GM19397 (cell line): ENCODE measurements around the gene RPS8.
"Not testable (repeated sequence)": the region's sequence is repeated elsewhere in the genome, so short reads cannot be mapped to it uniquely, and the experiment has no call there.

Source experiments
- ATAC-seq: cut with Tn5 transposase; IDR thresholded peaks from one replicate; pipeline ENCODE4 v1.9.1; 2021; ENCODE audit warnings: mild to moderate bottlenecking, moderate library complexity; ENCODE audit not compliant: unreplicated experiment

Gene RPS8

DNA sequence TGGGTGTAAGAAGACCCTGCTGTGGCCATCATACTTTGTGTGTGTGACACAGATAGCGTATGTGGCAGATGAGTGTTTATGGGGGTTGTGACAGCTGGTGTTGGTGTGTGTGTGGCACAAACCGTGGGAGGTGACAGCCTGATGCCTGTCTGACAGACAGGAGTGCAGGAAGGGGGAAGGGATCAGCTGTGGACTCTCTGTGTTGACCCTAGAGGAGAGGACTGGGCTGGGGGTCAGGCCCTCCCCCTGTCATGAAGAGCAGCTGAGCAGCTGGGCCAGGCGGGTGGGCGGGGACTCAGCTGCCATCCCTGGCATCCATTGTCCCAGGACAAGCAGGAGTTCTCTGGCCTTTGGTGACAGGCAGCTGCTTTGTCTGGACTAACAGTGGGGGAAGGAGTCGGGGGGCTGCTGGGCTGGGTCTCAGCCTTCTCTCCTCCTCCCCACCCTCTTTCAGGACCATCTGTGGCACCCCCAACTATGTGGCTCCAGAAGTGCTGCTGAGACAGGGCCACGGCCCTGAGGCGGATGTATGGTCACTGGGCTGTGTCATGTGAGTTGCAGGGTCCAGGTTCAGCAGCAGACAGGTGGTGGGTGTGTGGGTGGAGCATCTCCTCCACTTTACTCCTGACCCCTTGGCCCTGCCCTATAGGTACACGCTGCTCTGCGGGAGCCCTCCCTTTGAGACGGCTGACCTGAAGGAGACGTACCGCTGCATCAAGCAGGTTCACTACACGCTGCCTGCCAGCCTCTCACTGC is 27.1 kb downstream of the RPS8 start:
- ATAC-seq, result no peak

DNA sequence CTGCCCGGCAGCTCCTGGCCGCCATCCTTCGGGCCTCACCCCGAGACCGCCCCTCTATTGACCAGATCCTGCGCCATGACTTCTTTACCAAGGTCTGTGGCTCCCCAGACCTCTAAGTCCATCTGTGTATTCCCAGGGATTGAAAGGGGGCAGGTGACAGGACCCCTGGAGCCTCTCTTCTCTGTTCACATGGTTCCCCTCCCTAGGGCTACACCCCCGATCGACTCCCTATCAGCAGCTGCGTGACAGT is 27.6 kb downstream of the RPS8 start:
- ATAC-seq, result no peak

- no peak for ATAC-seq
Measured at GRCh38 chr1:44803312-44804095, 28.2 kb downstream of the RPS8 start.

DNA sequence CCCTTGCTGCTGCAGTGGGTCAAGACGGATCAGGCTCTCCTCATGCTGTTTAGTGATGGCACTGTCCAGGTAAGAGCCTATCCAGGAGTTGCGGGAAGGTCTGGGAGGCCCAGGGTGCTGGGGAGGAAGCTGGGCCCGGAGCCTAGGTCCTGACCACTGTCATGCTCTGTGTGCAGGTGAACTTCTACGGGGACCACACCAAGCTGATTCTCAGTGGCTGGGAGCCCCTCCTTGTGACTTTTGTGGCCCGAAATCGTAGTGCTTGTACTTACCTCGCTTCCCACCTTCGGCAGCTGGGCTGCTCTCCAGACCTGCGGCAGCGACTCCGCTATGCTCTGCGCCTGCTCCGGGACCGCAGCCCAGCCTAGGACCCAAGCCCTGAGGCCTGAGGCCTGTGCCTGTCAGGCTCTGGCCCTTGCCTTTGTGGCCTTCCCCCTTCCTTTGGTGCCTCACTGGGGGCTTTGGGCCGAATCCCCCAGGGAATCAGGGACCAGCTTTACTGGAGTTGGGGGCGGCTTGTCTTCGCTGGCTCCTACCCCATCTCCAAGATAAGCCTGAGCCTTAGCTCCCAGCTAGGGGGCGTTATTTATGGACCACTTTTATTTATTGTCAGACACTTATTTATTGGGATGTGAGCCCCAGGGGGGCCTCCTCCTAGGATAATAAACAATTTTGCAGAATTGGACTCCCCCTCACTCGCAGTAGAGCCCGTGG is 30.1 kb downstream of the RPS8 start:
- no peak for ATAC-seq

- no peak for ATAC-seq
Measured at GRCh38 chr1:44806025-44806703, 30.8 kb downstream of the RPS8 start.

- no peak for ATAC-seq
Measured at GRCh38 chr1:44806704-44807363, 31.5 kb downstream of the RPS8 start, which contains the start of gene DYNLT4. Gene DYNLT4 (minus strand): TSS chr1:44807351. CDS start chr1:44806668, 683 bp downstream.

DNA sequence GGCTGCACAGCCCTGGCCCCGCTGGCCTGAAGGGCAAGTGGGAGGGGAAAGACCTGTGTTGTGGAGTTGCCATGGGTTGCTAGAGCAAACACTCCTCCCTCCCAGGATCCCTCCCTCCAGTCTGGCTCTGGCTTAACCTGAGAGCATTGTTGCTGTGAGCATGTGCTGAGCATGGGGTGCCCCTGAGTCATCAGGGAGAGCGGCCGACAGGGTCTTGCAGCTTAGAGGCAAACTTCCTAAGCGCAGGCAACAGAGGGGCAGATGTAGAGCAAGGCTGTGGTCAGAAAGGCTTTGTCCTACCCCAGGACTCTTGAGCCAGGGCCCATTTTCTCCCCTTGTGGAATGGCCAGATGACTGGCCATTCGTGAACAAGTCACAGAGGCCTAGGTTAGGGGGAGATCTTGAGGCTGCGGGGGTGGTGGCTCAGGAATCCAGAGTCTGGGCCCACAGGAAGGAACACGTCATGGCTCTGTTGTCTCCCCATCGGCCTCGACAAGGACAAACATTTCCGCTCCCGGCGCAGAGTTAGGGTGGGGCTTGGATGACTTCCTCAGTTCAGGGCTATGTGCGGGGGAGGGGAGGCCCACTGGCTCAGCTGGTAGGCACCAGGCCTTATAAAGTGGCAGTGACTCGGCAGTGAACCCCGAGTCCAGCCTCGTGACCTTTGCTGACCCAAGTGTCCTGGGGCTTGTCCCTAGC is 32.2 kb downstream of the RPS8 start:
- ATAC-seq, result no peak

GRCh38 chr1:44808063-44808937 is 33.0 kb downstream of the RPS8 start, which contains the start of gene BTBD19:
Gene BTBD19 (plus strand): TSS chr1:44808523. CDS start chr1:44808821, 298 bp downstream.
- ATAC-seq, result no peak

DNA sequence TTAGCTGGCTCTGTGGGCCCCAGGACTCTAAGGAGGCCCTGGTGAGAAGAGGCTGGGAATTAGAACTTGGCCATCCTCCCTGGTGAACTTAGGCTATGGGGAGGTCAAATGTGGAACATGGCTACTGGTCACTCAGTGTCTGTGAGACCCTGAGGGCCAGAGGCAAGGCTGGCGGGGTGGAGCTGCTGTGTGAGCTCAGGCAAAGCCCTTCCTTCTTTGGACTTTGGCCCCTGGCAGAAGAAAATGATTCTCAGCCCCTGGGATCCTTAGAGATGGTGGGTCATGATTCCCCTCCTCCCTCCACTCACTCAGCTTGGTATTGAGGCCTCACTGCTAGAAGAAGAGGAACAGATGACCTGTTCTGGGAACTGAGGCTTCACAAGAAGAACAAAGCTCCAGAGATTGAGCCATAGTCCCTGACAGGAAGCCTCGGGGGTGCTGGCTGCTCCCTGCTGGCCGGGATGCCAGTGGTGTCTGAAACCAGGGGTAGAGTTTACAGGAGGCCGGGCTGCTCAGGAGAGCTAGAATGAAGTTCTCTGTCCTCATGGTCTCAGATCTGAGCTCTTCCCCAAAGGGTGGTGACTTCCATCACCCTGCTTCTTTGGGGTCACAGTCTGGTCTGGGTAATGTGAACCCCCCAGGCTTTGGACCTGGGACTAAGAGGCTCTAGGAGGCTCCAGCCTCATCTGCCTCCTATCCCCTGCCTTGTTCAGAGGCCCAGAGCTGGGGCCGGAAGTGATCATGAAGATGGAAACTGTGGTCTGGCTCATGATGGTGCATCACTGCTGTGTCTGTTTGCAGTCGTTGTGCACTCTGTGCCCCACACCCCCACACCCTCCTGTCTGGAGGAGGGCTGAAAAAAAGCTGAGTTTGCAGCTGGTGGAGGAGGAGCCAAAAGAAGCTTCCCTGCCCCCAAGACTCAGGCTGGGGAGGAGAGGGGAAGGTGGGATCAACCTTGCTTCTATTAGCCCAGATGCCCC is 33.9 kb downstream of the RPS8 start:
- no peak for ATAC-seq

GRCh38 chr1:44810101-44810761 is 34.9 kb downstream of the RPS8 start:
- no peak for ATAC-seq

DNA sequence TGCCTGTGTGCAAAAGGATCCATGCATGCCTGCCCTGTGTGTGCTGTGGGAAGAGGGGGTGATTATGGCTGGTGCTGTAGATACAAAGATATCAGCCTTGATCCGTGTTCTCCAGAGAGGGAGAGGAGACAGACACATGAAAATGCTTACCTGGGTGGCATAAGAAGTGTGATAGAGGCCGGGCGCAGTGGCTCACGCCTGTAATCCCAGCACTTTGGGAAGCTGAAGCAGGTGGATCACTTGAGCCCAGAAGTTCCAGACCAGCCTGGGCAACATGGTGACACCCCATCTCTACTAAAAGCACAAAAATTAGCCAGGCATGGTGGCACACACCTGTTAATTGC is 35.4 kb downstream of the RPS8 start:
- not testable (repeated sequence) for ATAC-seq

- ATAC-seq, result no peak
Measured at GRCh38 chr1:44811234-44811633, 35.9 kb downstream of the RPS8 start.

- ATAC-seq, result no peak
Measured at GRCh38 chr1:44812822-44813543, 37.6 kb downstream of the RPS8 start.

DNA sequence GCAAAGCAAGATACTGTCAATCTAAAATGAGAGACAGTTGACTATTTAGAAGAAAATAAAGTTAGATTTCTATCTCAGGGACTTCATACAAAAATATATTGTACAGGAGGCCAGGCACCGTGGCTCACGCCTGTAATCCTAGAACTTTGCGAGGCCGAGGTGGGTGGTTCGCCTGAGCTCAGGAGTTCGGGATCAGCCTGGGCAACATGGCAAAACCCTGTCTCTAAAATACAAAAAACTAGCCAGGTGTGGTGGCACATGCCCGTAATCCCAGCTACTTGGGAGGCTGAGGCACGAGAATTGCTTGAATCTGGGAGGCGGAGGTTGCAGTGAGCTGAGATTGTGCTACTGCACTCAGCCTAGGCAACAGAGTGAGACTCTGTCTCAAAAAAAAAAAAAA is 40.6 kb downstream of the RPS8 start:
- not testable (repeated sequence) for ATAC-seq

DNA sequence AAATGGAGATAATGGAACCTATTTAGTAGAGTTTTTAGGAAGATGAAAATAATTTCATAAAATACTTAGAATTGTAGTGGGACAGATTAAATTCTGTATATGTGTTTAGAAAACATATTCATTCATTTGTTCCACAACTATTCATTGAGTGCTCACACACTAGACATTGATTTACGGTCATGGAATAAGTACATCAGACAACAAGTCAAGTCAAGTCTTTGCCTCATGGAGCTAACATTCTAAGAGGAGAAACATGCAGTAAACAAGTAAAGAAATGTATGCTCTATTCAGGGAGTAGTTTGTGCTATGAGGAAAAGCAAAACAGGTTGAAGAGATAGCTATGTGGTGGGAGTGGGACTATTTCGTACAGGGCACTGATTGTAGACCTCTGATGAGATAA is 42.0 kb downstream of the RPS8 start:
- no peak for ATAC-seq

DNA sequence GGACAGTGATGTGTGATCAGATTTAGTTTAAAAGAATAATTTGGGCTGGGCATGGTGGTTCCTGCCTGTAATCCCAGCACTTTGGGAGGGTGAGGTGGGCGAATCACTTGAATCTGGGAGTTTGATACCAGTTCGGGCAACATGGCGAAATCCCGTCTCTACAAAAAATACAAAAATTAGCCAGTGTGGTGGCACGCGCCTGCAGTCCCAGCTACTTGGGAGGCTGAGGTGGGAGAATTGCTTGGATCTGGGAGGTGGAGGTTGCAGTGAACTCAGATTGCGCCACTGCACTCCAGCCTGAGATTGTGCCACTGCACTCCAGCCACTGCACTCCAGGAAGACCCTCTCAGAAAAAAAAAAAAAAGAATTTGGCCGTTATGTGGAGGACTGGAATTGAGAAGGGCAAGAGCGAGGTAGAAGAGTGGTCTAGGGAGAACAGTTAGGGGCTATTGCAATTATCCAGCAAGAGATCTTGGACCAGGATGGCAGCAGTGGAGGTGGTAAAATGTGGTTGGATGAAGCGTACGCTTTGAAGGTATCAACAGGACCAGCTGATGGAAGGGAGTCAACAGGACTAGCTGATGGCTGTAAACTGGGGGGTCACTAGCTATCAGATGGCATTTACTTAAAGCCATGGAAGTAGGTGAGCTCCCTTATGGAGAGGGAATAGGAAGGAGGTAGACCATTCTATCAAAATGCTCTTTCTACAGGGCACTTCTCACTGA is 42.6 kb downstream of the RPS8 start:
- no peak for ATAC-seq
